ACC112 (cell line): Measurements from ENCODE around the gene DCAF15.

Experiments
- H2AFZ ChIP-seq: fragments of 200-600 bp; sonication (generic); one replicate; pipeline ENCODE4 v1.6.0; 2017; ENCODE audit warnings: antibody characterized with exemption, low read length; ENCODE audit not compliant: unreplicated experiment
- H3K27ac ChIP-seq: fragments of 200-600 bp; sonication (generic); 2 replicates; pipeline ENCODE4 v1.5.1; 2014; ENCODE audit warnings: low read depth, mild to moderate bottlenecking, antibody characterized with exemption, low read length, moderate library complexity
- H3K27me3 ChIP-seq: fragments of 200-600 bp; sonication (generic); 2 replicates; pipeline ENCODE4 v1.6.1; 2014; ENCODE audit warnings: mild to moderate bottlenecking, antibody characterized with exemption, low read length, moderate library complexity, mixed read lengths; ENCODE audit not compliant: insufficient read depth
- H3K36me3 ChIP-seq: fragments of 200-600 bp; sonication (generic); 2 replicates; pipeline ENCODE4 v1.6.1; 2016; ENCODE audit warnings: mild to moderate bottlenecking, antibody characterized with exemption, low read length, moderate library complexity, mixed read lengths; ENCODE audit not compliant: insufficient read depth
- H3K4me1 ChIP-seq: fragments of 200-600 bp; sonication (generic); one replicate; pipeline ENCODE4 v1.6.1; 2016; ENCODE audit warnings: low read length, mixed read lengths; ENCODE audit not compliant: insufficient read depth, unreplicated experiment, control insufficient read depth
- H3K4me3 ChIP-seq: fragments of 200-600 bp; sonication (generic); 2 replicates; pipeline ENCODE4 v1.5.1; 2014; ENCODE audit warnings: mild to moderate bottlenecking, low read depth, low read length
- H3K79me2 ChIP-seq: fragments of 200-600 bp; sonication (generic); one replicate; pipeline ENCODE4 v1.6.0; 2016; ENCODE audit warnings: low read length; ENCODE audit not compliant: control insufficient read depth, unreplicated experiment, insufficient read depth

Gene DCAF15

GRCh38 chr19:13952154-13952930 is at the start of gene DCAF15:
Gene DCAF15, plus strand, starts transcription at chr19:13952509. Its CDS starts 4 bp downstream, at chr19:13952513.
- Histone ChIP-seq H3K27ac (peak within 1 kb of the TSS; percentile 61), H2AFZ (peak within 1 kb of the TSS; percentile 69), H3K79me2 (peaks cover 19% of the 10 kb centered on the region), H3K27me3 (no peaks in the 10 kb centered on the region), H3K4me3 (peak within 1 kb of the TSS; percentile 96), H3K36me3 (no peaks in the 10 kb centered on the region), H3K4me1 (no peaks in the 10 kb centered on the region)

- H2AFZ ChIP-seq: no peak overlapping the region
- H3K27ac ChIP-seq: no peak overlapping the region
- no peak overlapping the region for H3K4me3 ChIP-seq
- no peaks in the 10 kb centered on the region for H3K36me3 ChIP-seq
- H3K27me3 ChIP-seq: no peaks in the 10 kb centered on the region
- H3K79me2 ChIP-seq: no peaks in the 10 kb centered on the region
- peaks cover 5% of the 10 kb centered on the region for H3K4me1 ChIP-seq
Observed at GRCh38 chr19:13902993-13903555, 49.2 kb upstream of the DCAF15 start.

GRCh38 chr19:13905634-13906520 is 46.4 kb upstream of the DCAF15 start, which contains the start of the genes BRME1 and CC2D1A:
Gene BRME1, minus strand, starts transcription at chr19:13906117. Its CDS starts 1,225 bp downstream, at chr19:13904892.
Gene CC2D1A, plus strand, starts transcription at chr19:13906201. Its CDS starts 241 bp downstream, at chr19:13906442.
- Histone ChIP-seq H3K4me1 (peaks cover 5% of the 10 kb centered on the region), H3K27ac (no peak within 1 kb of the TSS), H3K4me3 (peak within 1 kb of the TSS; percentile 78), H3K27me3 (no peaks in the 10 kb centered on the region), H3K36me3 (no peaks in the 10 kb centered on the region), H3K79me2 (no peaks in the 10 kb centered on the region), H2AFZ (peak within 1 kb of the TSS; percentile 70)

- Histone ChIP-seq H3K79me2 (no peaks in the 10 kb centered on the region), H3K4me3 (peak overlapping the region; percentile 78), H3K27me3 (no peaks in the 10 kb centered on the region), H3K4me1 (peaks cover 5% of the 10 kb centered on the region), H2AFZ (peak overlapping the region; percentile 70), H3K36me3 (no peaks in the 10 kb centered on the region), H3K27ac (no peak overlapping the region)
Observed at GRCh38 chr19:13906521-13906904, 45.8 kb upstream of the DCAF15 start.

- H2AFZ ChIP-seq: no peak overlapping the region
- H3K4me1 ChIP-seq: peaks cover 5% of the 10 kb centered on the region
- no peaks in the 10 kb centered on the region for H3K27me3 ChIP-seq
- peak overlapping the region; percentile 78 for H3K4me3 ChIP-seq
- no peaks in the 10 kb centered on the region for H3K79me2 ChIP-seq
- no peak overlapping the region for H3K27ac ChIP-seq
- no peaks in the 10 kb centered on the region for H3K36me3 ChIP-seq
Observed at GRCh38 chr19:13906910-13907309, 45.4 kb upstream of the DCAF15 start.

- Histone ChIP-seq H3K27ac (no peak overlapping the region), H3K79me2 (no peaks in the 10 kb centered on the region), H3K4me3 (no peak overlapping the region), H2AFZ (no peak overlapping the region), H3K27me3 (no peaks in the 10 kb centered on the region), H3K36me3 (no peaks in the 10 kb centered on the region), H3K4me1 (peaks cover 5% of the 10 kb centered on the region)
Observed at GRCh38 chr19:13908674-13909073, 43.6 kb upstream of the DCAF15 start.

GRCh38 chr19:13909430-13909829 is 42.9 kb upstream of the DCAF15 start:
- Histone ChIP-seq H3K4me1 (peaks cover 5% of the 10 kb centered on the region), H3K27ac (no peak overlapping the region), H3K4me3 (no peak overlapping the region), H2AFZ (no peak overlapping the region), H3K36me3 (no peaks in the 10 kb centered on the region), H3K27me3 (no peaks in the 10 kb centered on the region), H3K79me2 (no peaks in the 10 kb centered on the region)

GRCh38 chr19:13913352-13913751 is 39.0 kb upstream of the DCAF15 start:
- Histone ChIP-seq H3K36me3 (no peaks in the 10 kb centered on the region), H3K27ac (no peak overlapping the region), H2AFZ (no peak overlapping the region), H3K79me2 (no peaks in the 10 kb centered on the region), H3K4me1 (no peaks in the 10 kb centered on the region), H3K4me3 (no peak overlapping the region), H3K27me3 (no peaks in the 10 kb centered on the region)

GRCh38 chr19:13914777-13915176 is 37.5 kb upstream of the DCAF15 start:
- Histone ChIP-seq H3K79me2 (no peaks in the 10 kb centered on the region), H3K36me3 (no peaks in the 10 kb centered on the region), H3K4me3 (no peak overlapping the region)

GRCh38 chr19:13917888-13918406 is 34.4 kb upstream of the DCAF15 start:
- Histone ChIP-seq H3K36me3 (peaks cover 17% of the 10 kb centered on the region), H3K4me3 (no peak overlapping the region), H3K79me2 (no peaks in the 10 kb centered on the region), H3K27ac (no peak overlapping the region), H3K27me3 (no peaks in the 10 kb centered on the region), H2AFZ (no peak overlapping the region), H3K4me1 (no peaks in the 10 kb centered on the region)

More at GRCh38 chr19:13914777-13915176, 37.5 kb upstream of the DCAF15 start:
- Histone ChIP-seq H3K27me3 (no peaks in the 10 kb centered on the region), H3K27ac (no peak overlapping the region), H3K4me1 (no peaks in the 10 kb centered on the region), H2AFZ (no peak overlapping the region)
